SK-N-DZ (cell line): ENCODE measurements around the gene CGB5.

Source experiments
- DNase-seq: peaks from one replicate; pipeline ENCODE4 v3.0.0-alpha.2; 2015; ENCODE audit warnings: low spot score
- small RNA-seq, 2 experiments: library from RNA; depleted of rRNA; stranded (forward); fragments of <200 nt; gene quantifications; one replicate each; pipeline ENCODE3, GENCODE V24; 2014

Gene CGB5

GRCh38 chr19:49085020-49085867 is 41.6 kb downstream of the CGB5 start, which contains the start of gene SNRNP70:
SNRNP70 (plus strand) TSS chr19:49085451; CDS start chr19:49086415, 964 bp downstream.
- peak; percentile 97 for DNase-seq

- no peak for DNase-seq
These were observed 42.2 kb downstream of the CGB5 start for GRCh38 chr19:49085868-49086232.

DNA sequence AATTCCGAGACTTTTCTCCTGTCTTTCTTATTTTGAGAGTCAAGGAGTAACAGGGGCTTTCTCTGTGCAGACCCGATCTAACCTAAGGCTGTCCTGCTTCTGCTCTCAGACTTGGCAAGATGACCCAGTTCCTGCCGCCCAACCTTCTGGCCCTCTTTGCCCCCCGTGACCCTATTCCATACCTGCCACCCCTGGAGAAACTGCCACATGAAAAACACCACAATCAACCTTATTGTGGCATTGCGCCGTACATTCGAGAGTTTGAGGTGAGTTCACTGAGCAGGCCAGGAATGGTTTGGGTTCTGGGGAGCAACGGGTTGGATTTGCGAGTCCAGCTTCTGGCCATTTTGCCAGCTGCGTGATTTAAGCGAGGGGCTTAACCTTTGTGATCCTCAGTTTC is 42.6 kb downstream of the CGB5 start:
- no peak for DNase-seq

- no peak for DNase-seq
These were observed 47.9 kb downstream of the CGB5 start for GRCh38 chr19:49091391-49092038.

DNA sequence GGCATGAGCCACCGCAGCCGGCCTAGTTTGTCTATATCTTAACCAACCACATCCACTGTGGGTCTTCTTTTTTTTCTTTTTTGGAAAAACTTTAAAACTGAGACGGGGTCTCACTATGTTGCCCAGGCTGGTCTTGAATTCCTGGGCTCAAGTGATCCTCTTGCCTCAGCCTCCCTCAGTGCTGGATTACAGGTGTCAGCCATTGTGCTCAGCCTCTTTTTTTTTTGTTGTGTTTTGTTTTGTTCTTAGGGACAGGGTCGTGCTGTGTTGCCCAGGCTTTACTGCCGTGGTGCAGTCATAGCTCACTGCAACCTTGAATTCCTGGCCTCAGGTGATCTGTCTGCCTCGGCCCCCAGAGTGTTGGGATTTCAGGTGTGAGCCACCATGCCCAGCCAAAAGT is 49.0 kb downstream of the CGB5 start:
- no peak for DNase-seq

Small RNAs within 50 kb of the gene (small RNA-seq; reads per million reads assigned to genes)
- 0 to 0.09 reads per million in 2 experiments for gene MIR6798
- gene RN7SL708P = 0 reads per million in 2 experiments
